Duodenal mucosa (tissue), 2 donors: ENCODE results near the gene KRTAP9-1.

Experiments used
- H3K27ac ChIP-seq: one replicate; pipeline ENCODE4 v1.7.0; 2013; ENCODE audit warnings: low read depth, low read length
- H3K27me3 ChIP-seq, 2 donors: one replicate each; pipeline ENCODE4 v1.7.0; 2013; ENCODE audit warnings: low read length in 2 of 2, control low read depth in 1 of 2; ENCODE audit not compliant: insufficient read depth in 2 of 2, control insufficient read depth in 1 of 2
- H3K36me3 ChIP-seq, 2 donors: one replicate each; pipeline ENCODE4 v1.7.0; 2013; ENCODE audit warnings: low read length in 2 of 2, control low read depth in 1 of 2; ENCODE audit not compliant: insufficient read depth in 2 of 2, control insufficient read depth in 1 of 2
- H3K4me1 ChIP-seq, 2 donors: one replicate each; pipeline ENCODE4 v1.7.0; 2013; ENCODE audit warnings: low read length in 2 of 2, control low read depth in 1 of 2; ENCODE audit not compliant: insufficient read depth in 2 of 2, control insufficient read depth in 1 of 2
- H3K4me3 ChIP-seq, 2 donors: one replicate each; pipeline ENCODE4 v1.7.0; 2013; ENCODE audit warnings: low read length in 2 of 2, low read depth in 1 of 2
- H3K9ac ChIP-seq, 2 donors: one replicate each; pipeline ENCODE4 v1.7.0; 2013; ENCODE audit warnings: low read length in 2 of 2, low read depth in 1 of 2
- H3K9me3 ChIP-seq, 2 donors: one replicate each; pipeline ENCODE4 v1.7.0; 2013; ENCODE audit warnings: low read length in 2 of 2, control low read depth in 1 of 2; ENCODE audit not compliant: control insufficient read depth in 1 of 2

KRTAP9-1 gene

GRCh38 chr17:41178843-41179616, 10.7 kb upstream of the KRTAP9-1 start:
- no peak overlapping the region for H3K9ac ChIP-seq
- H3K27me3 ChIP-seq, result peaks cover 4 to 23% of the 10 kb centered on the region in 2 donors
- H3K4me1 ChIP-seq, result peaks cover 0 to 5% of the 10 kb centered on the region in 2 donors
- no peak overlapping the region for H3K27ac ChIP-seq
- H3K4me3 ChIP-seq, result no peak overlapping the region
- no peaks in the 10 kb centered on the region for H3K36me3 ChIP-seq
- H3K9me3 ChIP-seq, result no peaks in the 10 kb centered on the region

DNA sequence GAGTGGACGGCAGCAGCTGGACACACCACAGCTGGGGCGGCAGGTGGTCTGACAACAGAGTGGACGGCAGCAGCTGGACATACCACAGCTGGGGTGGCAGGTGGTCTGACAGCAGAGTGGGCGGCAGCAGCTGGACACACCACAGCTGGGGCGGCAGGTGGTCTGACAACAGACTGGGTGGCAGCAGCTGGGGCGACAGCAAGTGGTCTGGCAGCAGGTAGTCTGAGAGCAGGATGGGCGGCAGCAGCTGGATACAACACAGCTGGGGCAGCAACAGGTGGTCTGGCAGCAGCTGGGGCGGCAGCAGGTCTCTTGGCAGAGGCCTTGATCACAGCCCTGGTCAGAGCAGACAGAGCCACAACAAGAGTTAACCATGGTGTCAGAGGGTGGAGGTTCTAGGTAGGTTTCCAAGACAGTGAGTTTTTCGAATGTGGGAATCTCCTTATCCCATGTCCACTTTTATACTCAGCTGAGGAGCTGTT, 5.2 kb upstream of the KRTAP9-1 start, which contains the start of gene KRTAP4-1:
TSS of gene KRTAP4-1 (minus strand) at position 432 of the 482 bp plus-strand sequence. CDS start at position 375, 57 bp downstream.
- Histone ChIP-seq H3K36me3 (no peaks in the 10 kb centered on the region), H3K27me3 (peaks cover 16 to 20% of the 10 kb centered on the region in 2 donors), H3K9me3 (no peaks in the 10 kb centered on the region), H3K4me1 (peaks cover 0 to 5% of the 10 kb centered on the region in 2 donors), H3K9ac (no peak within 1 kb of the TSS), H3K27ac (no peak within 1 kb of the TSS), H3K4me3 (no peak within 1 kb of the TSS)

- Histone ChIP-seq H3K36me3 (no peaks in the 10 kb centered on the region), H3K4me3 (no peak overlapping the region), H3K9ac (no peak overlapping the region), H3K9me3 (no peaks in the 10 kb centered on the region), H3K27me3 (peaks cover 19 to 20% of the 10 kb centered on the region in 2 donors), H3K4me1 (peaks cover 0 to 5% of the 10 kb centered on the region in 2 donors), H3K27ac (no peak overlapping the region)
Measured at GRCh38 chr17:41185001-41185400, 4.7 kb upstream of the KRTAP9-1 start.

GRCh38 chr17:41186872-41187271, 2.8 kb upstream of the KRTAP9-1 start:
- no peaks in the 10 kb centered on the region for H3K9me3 ChIP-seq
- H3K4me1 ChIP-seq, result peaks cover 0 to under 1% of the 10 kb centered on the region in 2 donors
- H3K36me3 ChIP-seq, result no peaks in the 10 kb centered on the region
- H3K4me3 ChIP-seq, result no peak overlapping the region
- H3K9ac ChIP-seq, result no peak overlapping the region
- H3K27me3 ChIP-seq, result peaks cover 18 to 24% of the 10 kb centered on the region in 2 donors
- no peak overlapping the region for H3K27ac ChIP-seq

DNA sequence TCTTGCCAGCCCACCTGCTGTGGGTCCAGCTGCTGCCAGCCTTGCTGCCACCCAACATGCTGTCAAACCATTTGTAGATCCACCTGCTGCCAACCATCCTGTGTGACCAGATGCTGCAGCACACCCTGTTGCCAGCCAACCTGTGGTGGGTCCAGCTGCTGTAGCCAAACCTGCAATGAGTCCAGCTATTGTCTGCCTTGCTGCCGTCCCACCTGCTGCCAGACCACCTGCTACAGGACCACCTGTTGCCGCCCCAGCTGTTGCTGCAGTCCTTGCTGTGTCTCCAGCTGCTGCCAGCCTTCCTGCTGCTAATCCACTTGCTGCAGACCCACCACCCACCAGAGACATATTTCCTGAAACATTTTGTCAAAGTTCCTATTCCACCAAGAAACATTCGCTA, 641 bp downstream of the KRTAP9-1 start:
- H3K9me3 ChIP-seq, result no peaks in the 10 kb centered on the region
- no peak overlapping the region for H3K9ac ChIP-seq
- H3K4me3 ChIP-seq, result no peak overlapping the region
- H3K36me3 ChIP-seq, result no peaks in the 10 kb centered on the region
- H3K27ac ChIP-seq, result no peak overlapping the region
- no peaks in the 10 kb centered on the region for H3K4me1 ChIP-seq
- H3K27me3 ChIP-seq, result peaks cover 18 to 22% of the 10 kb centered on the region in 2 donors

- Histone ChIP-seq H3K9ac (no peak overlapping the region), H3K4me1 (no peaks in the 10 kb centered on the region), H3K4me3 (no peak overlapping the region)
Measured at GRCh38 chr17:41196068-41196467, 6.4 kb downstream of the KRTAP9-1 start.

GRCh38 chr17:41199421-41200078, 9.9 kb downstream of the KRTAP9-1 start:
- no peaks in the 10 kb centered on the region for H3K36me3 ChIP-seq
- no peak overlapping the region for H3K27ac ChIP-seq
- H3K9me3 ChIP-seq, result no peaks in the 10 kb centered on the region
- H3K9ac ChIP-seq, result no peak overlapping the region
- H3K4me1 ChIP-seq, result no peaks in the 10 kb centered on the region
- no peaks in the 10 kb centered on the region for H3K27me3 ChIP-seq
- no peak overlapping the region for H3K4me3 ChIP-seq

More at GRCh38 chr17:41196068-41196467, 6.4 kb downstream of the KRTAP9-1 start:
- Histone ChIP-seq H3K36me3 (no peaks in the 10 kb centered on the region), H3K27ac (no peak overlapping the region), H3K9me3 (no peaks in the 10 kb centered on the region), H3K27me3 (peaks cover 0 to 6% of the 10 kb centered on the region in 2 donors)

- Histone ChIP-seq H3K4me1 (no peaks in the 10 kb centered on the region), H3K27ac (no peak overlapping the region), H3K27me3 (peaks cover 5 to 12% of the 10 kb centered on the region in 2 donors), H3K36me3 (no peaks in the 10 kb centered on the region), H3K4me3 (no peak overlapping the region), H3K9ac (no peak overlapping the region), H3K9me3 (no peaks in the 10 kb centered on the region)
Measured at GRCh38 chr17:41211845-41212466, 22.3 kb downstream of the KRTAP9-1 start.

GRCh38 chr17:41212524-41213169, 23.0 kb downstream of the KRTAP9-1 start:
- H3K27ac ChIP-seq, result no peak overlapping the region
- no peaks in the 10 kb centered on the region for H3K4me1 ChIP-seq
- peaks cover 3 to 12% of the 10 kb centered on the region in 2 donors for H3K27me3 ChIP-seq
- H3K9me3 ChIP-seq, result no peaks in the 10 kb centered on the region
- H3K9ac ChIP-seq, result no peak overlapping the region
- no peak overlapping the region for H3K4me3 ChIP-seq
- H3K36me3 ChIP-seq, result no peaks in the 10 kb centered on the region
